ENCODE measurements around the gene CTH.
A peak's percentile ranks its signal among the peaks of the same experiment; 100 is the strongest.
"Not testable (repeated sequence)": the region's sequence is repeated elsewhere in the genome, so short reads cannot be mapped to it uniquely, and the experiment has no call there.

Gene CTH

GRCh38 chr1:70459496-70460225 lies 48.6 kb downstream of the CTH start:
- DNase-seq = no peak

GRCh38 chr1:70460740-70461713 lies 50.0 kb downstream of the CTH start:
- not testable (repeated sequence) for DNase-seq

DNA sequence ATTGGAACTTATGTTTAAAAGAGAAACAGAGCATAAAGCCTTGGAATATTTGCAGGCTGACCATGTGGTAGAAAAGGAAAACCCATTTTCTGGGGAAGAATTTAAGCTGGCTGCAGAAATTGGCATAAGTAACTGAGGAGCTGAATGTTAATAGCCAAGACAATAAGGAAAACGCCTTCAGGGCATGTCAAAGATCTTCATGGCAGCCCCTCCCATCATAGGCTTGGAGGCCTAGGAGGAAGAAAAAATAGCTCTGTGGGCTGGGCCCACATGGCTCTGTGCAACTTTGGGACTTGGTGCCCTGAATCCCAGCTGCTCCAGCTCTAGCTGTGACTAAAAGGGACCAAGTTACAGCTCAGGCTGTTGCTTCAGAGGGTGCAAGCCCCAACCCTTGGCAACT lies 51.5 kb downstream of the CTH start:
- no peak for DNase-seq

GRCh38 chr1:70465911-70466310 lies 54.8 kb downstream of the CTH start:
- DNase-seq = no peak

- DNase-seq = no peak
Measured at GRCh38 chr1:70467531-70467930, 56.5 kb downstream of the CTH start.

GRCh38 chr1:70468180-70468579 lies 57.1 kb downstream of the CTH start:
- no peak for DNase-seq

- DNase-seq = not testable (repeated sequence)
Measured at GRCh38 chr1:70469184-70469583, 58.1 kb downstream of the CTH start.

GRCh38 chr1:70475023-70475422 lies 64.0 kb downstream of the CTH start:
- no peak for DNase-seq

GRCh38 chr1:70477090-70477489 lies 66.0 kb downstream of the CTH start:
- DNase-seq = no peak

DNA sequence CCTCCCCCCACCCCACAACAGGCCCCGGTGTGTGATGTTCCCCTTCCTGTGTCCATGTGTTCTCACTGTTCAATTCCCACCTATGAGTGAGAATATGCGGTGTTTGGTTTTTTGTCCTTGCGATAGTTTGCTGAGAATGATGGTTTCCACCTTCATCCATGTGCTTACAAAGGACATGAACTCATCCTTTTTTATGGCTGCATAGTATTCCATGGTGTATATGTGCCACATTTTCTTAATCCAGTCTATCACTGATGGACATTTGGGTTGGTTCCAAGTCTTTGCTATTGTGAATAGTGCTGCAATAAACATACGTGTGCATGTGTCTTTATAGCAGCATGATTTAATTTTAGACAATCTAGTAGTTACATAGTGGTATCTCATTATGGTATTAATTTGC lies 66.8 kb downstream of the CTH start:
- not testable (repeated sequence) for DNase-seq

GRCh38 chr1:70483342-70483741 lies 72.3 kb downstream of the CTH start:
- DNase-seq = no peak

- no peak for DNase-seq
Measured at GRCh38 chr1:70485624-70486023, 74.6 kb downstream of the CTH start.

- DNase-seq = peak; percentile 55
Measured at GRCh38 chr1:70486676-70487458, 75.8 kb downstream of the CTH start.

DNA sequence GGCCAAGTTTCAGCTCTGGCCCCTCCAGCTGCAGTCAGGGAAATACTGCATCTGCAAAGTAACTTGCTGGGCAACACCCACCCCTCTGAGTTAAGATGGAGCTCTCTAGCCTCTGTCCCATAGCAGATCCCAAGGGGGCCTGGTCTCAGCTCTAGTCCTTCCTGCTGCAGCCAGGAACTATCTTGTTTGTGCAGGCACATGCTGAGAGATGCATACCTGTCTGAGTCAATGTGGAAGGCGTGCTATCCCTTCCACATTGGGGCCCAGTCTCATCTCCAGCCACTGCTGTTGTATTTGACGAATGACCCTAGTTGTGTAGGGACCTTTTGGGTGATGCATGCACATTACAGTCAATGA lies 76.4 kb downstream of the CTH start:
- DNase-seq = no peak

GRCh38 chr1:70487910-70488665 lies 77.0 kb downstream of the CTH start:
- no peak for DNase-seq

All from T1000 (cell line).